ENCODE measurements around the gene COL23A1. TPM values are rescaled to one million over a fixed set of nuclear protein-coding genes. Genes with fewer than 3 reads are reported as not detected.
"Not testable (repeated sequence)": the region's sequence is repeated elsewhere in the genome, so short reads cannot be mapped to it uniquely, and the experiment has no call there.

COL23A1 gene
- polyA plus RNA-seq, 1 donor (not counting 4 experiments of a cell fraction or from before 2014, with no cell fraction given) = not detected

- Histone ChIP-seq H3K4me1 (ENCODE audit: control insufficient read depth, extremely low read depth, insufficient read depth, low read length) (peaks cover 28% of the 10 kb centered on the region), H3K9me3 (ENCODE audit: control insufficient read depth, low read depth, low read length) (no peaks in the 10 kb centered on the region), H3K9ac (ENCODE audit: control insufficient read depth, extremely low read depth, insufficient read depth, low read length) (no peak overlapping the region), H3K4me2 (ENCODE audit: control insufficient read depth, extremely low read depth, insufficient read depth, low read depth, low read length) (no peak overlapping the region), H3K9me1 (ENCODE audit: control insufficient read depth, extremely low read depth, insufficient read depth, low read length) (no peaks in the 10 kb centered on the region), H3K4me3 (ENCODE audit: control insufficient read depth in 2 of 3, extremely low read depth in 1 of 3, insufficient read depth in 2 of 3, low read depth in 1 of 3, low read length in 3 of 3) (no peak overlapping the region), H3K27ac (ENCODE audit: control insufficient read depth, insufficient read depth, low read length) (no peak overlapping the region), H3K79me2 (ENCODE audit: control insufficient read depth, insufficient read depth, low read length) (peaks cover 29% of the 10 kb centered on the region), H4K20me1 (ENCODE audit: control insufficient read depth, extremely low read depth, insufficient read depth, low read length) (peaks cover 4% of the 10 kb centered on the region), H3K27me3 (ENCODE audit: control insufficient read depth, extremely low read depth, insufficient read depth, low read length) (no peaks in the 10 kb centered on the region), H3K36me3 (ENCODE audit: control insufficient read depth in 2 of 2, extremely low read depth in 1 of 2, insufficient read depth in 2 of 2, low read length in 2 of 2) (peaks cover 11 to 22% of the 10 kb centered on the region in 2 experiments), H2AFZ (ENCODE audit: control insufficient read depth, low read length) (no peak overlapping the region)
- FAIRE-seq (no peak), DNase-seq (ENCODE audit: low read depth, low spot score) (no peak)
- TF ChIP-seq, protein P1, sequence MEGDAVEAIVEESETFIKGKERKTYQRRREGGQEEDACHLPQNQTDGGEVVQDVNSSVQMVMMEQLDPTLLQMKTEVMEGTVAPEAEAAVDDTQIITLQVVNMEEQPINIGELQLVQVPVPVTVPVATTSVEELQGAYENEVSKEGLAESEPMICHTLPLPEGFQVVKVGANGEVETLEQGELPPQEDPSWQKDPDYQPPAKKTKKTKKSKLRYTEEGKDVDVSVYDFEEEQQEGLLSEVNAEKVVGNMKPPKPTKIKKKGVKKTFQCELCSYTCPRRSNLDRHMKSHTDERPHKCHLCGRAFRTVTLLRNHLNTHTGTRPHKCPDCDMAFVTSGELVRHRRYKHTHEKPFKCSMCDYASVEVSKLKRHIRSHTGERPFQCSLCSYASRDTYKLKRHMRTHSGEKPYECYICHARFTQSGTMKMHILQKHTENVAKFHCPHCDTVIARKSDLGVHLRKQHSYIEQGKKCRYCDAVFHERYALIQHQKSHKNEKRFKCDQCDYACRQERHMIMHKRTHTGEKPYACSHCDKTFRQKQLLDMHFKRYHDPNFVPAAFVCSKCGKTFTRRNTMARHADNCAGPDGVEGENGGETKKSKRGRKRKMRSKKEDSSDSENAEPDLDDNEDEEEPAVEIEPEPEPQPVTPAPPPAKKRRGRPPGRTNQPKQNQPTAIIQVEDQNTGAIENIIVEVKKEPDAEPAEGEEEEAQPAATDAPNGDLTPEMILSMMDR (optimal IDR thresholded peaks at IDR 0.05 in 1 of 3, IDR thresholded peaks at IDR 0.05 in 1 of 3, conservative IDR thresholded peaks at IDR 0.05 in 1 of 3; ENCODE audit: extremely low read depth in 1 of 3, insufficient read depth in 2 of 3, low read length in 3 of 3) = no peak
- dilution Hi-C loops (cut with MboI; ENCODE audit: extremely low pct_ligation_motif_present, low sequenced_read_pairs) = no loop called here
Measured at GRCh38 chr5:178229861-178230260, 360.3 kb downstream of the COL23A1 start.

DNA sequence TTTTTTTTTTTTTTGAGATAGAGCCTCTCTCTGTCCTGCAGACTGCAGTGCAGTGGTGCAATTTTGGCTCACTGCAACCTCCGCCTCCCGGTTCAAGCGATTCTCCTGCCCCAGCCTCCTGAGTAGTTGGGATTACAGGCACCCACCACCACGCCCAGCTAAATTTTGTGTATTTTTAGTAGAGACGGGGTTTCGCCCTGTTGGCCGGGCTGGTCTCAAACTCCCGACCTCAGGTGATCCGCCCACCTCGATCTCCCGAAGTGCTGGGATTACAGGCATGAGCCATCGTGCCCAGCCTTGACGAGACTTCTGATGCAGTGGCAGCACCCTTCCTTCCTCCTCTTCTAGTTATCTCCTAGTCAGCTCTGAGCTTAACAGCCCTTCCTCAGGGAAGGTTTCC, 361.1 kb downstream of the COL23A1 start:
- peaks cover 28% of the 10 kb centered on the region for H3K4me1 ChIP-seq (ENCODE audit: control insufficient read depth, extremely low read depth, insufficient read depth, low read length)
- not testable (repeated sequence) for H3K4me2 ChIP-seq (ENCODE audit: control insufficient read depth, extremely low read depth, insufficient read depth, low read depth, low read length)
- H3K79me2 ChIP-seq (ENCODE audit: control insufficient read depth, insufficient read depth, low read length) = peaks cover 29% of the 10 kb centered on the region

DNA sequence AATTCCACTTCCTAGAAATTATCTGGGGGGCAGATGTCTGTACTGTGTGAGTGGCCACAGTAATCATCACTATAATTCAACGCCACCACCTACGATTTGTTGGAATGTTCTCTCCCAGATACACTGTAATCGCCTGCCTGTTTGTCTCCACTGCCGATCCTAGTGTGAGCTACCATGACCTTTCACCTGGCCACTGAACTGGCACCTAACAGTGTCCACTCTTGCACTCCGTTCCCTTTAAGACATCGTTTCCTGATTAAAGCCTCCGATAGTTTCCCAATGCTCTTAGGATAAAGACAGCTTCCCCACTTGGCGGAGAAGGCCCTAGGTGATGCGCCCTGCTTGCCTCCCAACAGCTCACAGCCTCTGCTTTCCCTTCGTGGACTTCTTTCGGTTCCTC, 361.6 kb downstream of the COL23A1 start:
- TF ChIP-seq, protein P1 (optimal IDR thresholded peaks at IDR 0.05 in 1 of 3, IDR thresholded peaks at IDR 0.05 in 1 of 3, conservative IDR thresholded peaks at IDR 0.05 in 1 of 3; ENCODE audit: extremely low read depth in 1 of 3, insufficient read depth in 2 of 3, low read length in 3 of 3) = no peak
- no peak for TF ChIP-seq EZH2 (IDR thresholded peaks at IDR 0.05; ENCODE audit: low read length)
- H3K9me1 ChIP-seq (ENCODE audit: control insufficient read depth, extremely low read depth, insufficient read depth, low read length) = no peaks in the 10 kb centered on the region
- H3K4me2 ChIP-seq (ENCODE audit: control insufficient read depth, extremely low read depth, insufficient read depth, low read depth, low read length) = no peak overlapping the region
- H3K9ac ChIP-seq (ENCODE audit: control insufficient read depth, extremely low read depth, insufficient read depth, low read length) = no peak overlapping the region
- peaks cover 29% of the 10 kb centered on the region for H3K79me2 ChIP-seq (ENCODE audit: control insufficient read depth, insufficient read depth, low read length)
- no peak for FAIRE-seq
- no peaks in the 10 kb centered on the region for H3K27me3 ChIP-seq (ENCODE audit: control insufficient read depth, extremely low read depth, insufficient read depth, low read length)
- no peaks in the 10 kb centered on the region for H3K9me3 ChIP-seq (ENCODE audit: control insufficient read depth, low read depth, low read length)
- no peak overlapping the region for H2AFZ ChIP-seq (ENCODE audit: control insufficient read depth, low read length)
- peaks cover 4% of the 10 kb centered on the region for H4K20me1 ChIP-seq (ENCODE audit: control insufficient read depth, extremely low read depth, insufficient read depth, low read length)
- DNase-seq (ENCODE audit: low read depth, low spot score) = no peak
- H3K36me3 ChIP-seq (ENCODE audit: control insufficient read depth in 2 of 2, extremely low read depth in 1 of 2, insufficient read depth in 2 of 2, low read length in 2 of 2) = peaks cover 13 to 22% of the 10 kb centered on the region in 2 experiments
- dilution Hi-C loops (cut with MboI; ENCODE audit: extremely low pct_ligation_motif_present, low sequenced_read_pairs) = no loop called here
- H3K4me3 ChIP-seq (ENCODE audit: control insufficient read depth in 2 of 3, extremely low read depth in 1 of 3, insufficient read depth in 2 of 3, low read depth in 1 of 3, low read length in 3 of 3) = no peak overlapping the region
- peaks cover 28% of the 10 kb centered on the region for H3K4me1 ChIP-seq (ENCODE audit: control insufficient read depth, extremely low read depth, insufficient read depth, low read length)
- no peak overlapping the region for H3K27ac ChIP-seq (ENCODE audit: control insufficient read depth, insufficient read depth, low read length)

More for the DNA sequence above, 361.1 kb downstream of the COL23A1 start:
- H3K27me3 ChIP-seq (ENCODE audit: control insufficient read depth, extremely low read depth, insufficient read depth, low read length); H2AFZ ChIP-seq (ENCODE audit: control insufficient read depth, low read length); DNase-seq (ENCODE audit: low read depth, low spot score); dilution Hi-C loops (cut with MboI; ENCODE audit: extremely low pct_ligation_motif_present, low sequenced_read_pairs); H3K27ac ChIP-seq (ENCODE audit: control insufficient read depth, insufficient read depth, low read length); H3K9me1 ChIP-seq (ENCODE audit: control insufficient read depth, extremely low read depth, insufficient read depth, low read length); H3K9me3 ChIP-seq (ENCODE audit: control insufficient read depth, low read depth, low read length); H3K9ac ChIP-seq (ENCODE audit: control insufficient read depth, extremely low read depth, insufficient read depth, low read length); H4K20me1 ChIP-seq (ENCODE audit: control insufficient read depth, extremely low read depth, insufficient read depth, low read length); FAIRE-seq; H3K4me3 ChIP-seq (ENCODE audit: control insufficient read depth in 2 of 3, extremely low read depth in 1 of 3, insufficient read depth in 2 of 3, low read depth in 1 of 3, low read length in 3 of 3): not testable (repeated sequence)
- H3K36me3 ChIP-seq (ENCODE audit: control insufficient read depth in 2 of 2, extremely low read depth in 1 of 2, insufficient read depth in 2 of 2, low read length in 2 of 2) = peaks cover 13 to 22% of the 10 kb centered on the region in 2 experiments
